HuH-7.5 (cell line): ENCODE data around the gene TLE1.
A peak's percentile ranks its signal among the peaks of the same experiment; 100 is the strongest.
"Not testable (repeated sequence)": the region's sequence is repeated elsewhere in the genome, so short reads cannot be mapped to it uniquely, and the experiment has no call there.

Experiments used
- DNase-seq: peaks from one replicate; pipeline ENCODE4 v3.0.0; 2011; ENCODE audit warnings: low spot score

TLE1 gene

DNA sequence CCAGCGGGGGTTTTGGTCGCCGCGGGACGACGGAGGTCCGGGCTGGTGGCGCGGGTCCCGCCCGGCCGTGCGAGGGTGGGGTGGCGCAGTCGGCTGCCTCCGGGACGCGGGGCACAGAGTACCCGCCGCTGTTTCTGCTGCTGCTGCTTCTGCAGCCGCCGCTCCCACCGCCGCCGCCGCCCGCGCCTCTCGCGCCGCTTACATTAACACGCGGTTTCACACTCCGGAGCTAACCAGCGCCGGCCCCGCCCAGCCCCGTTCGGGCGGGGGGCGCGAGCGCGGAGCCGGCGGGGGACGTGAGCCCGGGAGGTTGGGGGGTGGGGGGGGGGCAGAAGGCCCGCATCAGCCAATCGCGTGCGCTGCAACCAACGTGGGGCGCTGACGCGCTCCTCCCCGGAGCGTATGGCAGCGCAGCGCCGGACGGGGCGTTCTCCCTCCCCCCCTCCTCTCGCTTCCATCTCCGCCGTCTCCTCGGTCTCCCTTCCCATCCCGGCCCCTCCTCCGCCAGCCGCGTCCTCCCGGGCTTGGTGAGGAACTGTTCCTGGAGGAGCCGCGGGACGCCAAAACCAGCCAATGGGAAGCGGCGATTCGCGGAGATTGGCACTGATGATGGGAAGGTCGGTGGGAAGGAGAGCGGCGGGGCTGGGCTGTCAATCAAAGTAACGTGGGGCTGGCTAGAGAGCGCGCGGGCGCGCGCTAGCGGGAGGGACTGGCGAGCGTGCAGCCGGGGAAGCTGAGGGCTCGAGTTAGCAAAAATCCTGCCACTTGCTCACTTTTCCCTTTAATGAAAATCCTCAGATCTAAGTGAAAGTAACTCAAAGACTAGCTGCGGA is at the start of gene TLE1:
TLE1 (minus strand) TSS at position 205 of the 833 bp plus-strand sequence. CDS start 1,307 bp downstream, outside the sequence.
- peak; percentile 98 for DNase-seq

- DNase-seq: no peak
These were observed 48.6 kb upstream of the TLE1 start for GRCh38 chr9:81737871-81738507.

DNA sequence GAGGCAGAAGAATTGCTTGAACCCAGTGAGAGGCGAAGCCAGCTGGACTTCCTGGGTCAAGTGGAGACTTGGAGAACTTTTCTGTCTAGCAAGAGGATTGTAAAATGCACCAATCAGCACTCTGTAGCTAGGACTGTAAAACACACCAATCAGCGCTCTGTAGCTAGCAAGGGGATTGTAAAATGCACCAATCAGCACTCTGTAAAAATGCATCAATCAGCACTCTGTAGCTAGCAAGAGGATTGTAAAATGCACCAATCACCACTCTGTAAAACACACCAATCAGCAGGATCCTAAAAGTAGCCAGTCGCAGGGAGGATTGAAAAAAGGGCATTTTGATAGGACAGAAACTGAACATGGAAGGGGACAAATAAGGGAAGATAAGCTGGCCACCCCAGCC is 41.2 kb upstream of the TLE1 start:
- DNase-seq: not testable (repeated sequence)

GRCh38 chr9:81729135-81729534 is 39.8 kb upstream of the TLE1 start:
- DNase-seq: no peak

DNA sequence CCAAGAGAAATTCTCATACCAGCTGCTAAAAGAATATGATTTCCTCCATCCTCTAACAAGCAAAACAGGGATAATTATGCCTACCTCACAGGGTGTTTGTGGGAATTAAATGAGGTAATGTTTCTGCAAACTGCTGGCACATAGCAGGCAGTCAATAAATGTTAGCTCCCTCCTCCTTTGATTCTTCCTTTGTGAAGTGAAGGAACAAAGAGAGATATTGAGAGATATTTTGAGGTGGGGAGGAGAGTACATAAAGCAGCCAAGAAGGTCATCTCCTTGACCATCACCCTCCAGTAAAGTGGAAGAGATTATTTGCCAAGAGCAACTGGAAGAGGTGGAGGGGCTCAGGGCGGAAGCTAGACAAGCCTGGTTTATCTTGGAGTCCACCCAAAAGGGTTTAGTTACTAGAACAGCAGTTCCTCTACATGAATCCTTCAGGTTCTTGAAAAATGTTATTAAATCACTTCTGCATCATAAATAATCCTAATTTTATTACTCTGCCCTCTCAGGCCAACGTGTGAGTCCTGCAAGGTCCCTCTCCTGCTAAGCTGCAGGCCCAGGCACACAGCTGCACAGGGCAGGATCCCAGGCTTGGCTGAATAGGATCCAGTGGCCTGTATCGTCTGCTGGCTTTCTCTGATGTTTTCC is 35.0 kb upstream of the TLE1 start:
- DNase-seq: no peak

DNA sequence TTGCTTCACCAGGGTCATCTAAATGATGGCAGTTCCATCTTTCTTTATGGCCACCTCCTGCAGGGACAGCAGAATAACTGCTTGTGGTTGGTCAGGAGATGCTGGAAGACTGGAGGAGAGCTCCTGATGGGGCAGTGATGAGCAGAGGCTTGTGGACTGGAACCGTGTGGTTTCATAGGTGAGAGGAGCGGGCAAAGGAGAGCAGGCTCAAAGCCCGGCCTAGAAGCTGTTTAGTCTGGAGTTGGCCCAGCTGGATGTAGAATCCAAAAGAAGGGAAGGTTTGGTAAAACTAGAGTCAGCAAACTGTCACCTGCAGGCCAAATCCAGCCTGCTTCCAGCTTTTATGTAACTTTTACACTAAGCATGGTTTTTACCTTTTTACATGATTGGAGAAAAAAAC is 32.9 kb upstream of the TLE1 start:
- DNase-seq: no peak

GRCh38 chr9:81720450-81721086 is 31.2 kb upstream of the TLE1 start:
- DNase-seq: no peak

DNA sequence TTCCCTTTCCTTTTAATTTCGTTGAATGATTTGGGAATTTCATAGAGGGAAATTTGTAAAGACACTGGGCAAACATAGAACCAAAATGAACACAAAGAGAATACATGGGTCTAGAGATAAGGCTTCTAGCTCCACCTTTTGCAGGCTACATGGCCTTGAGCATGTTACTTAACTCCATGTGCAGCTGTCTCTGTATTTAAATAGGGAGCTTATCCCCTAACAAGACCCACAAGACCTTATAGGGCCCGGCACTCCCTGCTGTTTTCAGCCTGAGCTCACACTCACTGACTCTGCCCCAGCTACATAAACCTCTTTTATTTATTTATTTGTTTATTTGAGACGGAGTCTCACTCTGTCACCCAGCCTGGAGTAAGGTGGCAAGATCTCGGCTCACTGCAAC is 30.6 kb upstream of the TLE1 start:
- no peak for DNase-seq

DNA sequence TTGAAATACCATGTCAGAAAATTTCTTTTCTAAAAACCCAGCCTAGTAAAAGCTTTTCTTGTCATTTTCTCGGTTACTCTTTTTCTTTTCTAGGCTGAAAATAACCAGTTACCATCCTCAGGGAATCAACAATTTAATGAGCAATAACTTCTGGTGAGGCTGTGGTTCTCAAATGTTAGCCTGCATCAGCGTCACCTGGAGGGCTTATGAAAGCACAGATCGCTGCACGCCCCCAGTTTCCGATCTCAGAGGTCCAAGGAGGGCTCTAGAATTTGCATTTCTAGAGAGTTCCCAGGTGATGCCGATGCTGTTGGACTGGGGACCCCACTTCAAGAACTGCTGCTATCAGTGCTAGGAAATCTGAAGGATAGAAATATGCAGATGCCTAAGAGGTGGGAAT is 28.9 kb upstream of the TLE1 start:
- no peak for DNase-seq

DNA sequence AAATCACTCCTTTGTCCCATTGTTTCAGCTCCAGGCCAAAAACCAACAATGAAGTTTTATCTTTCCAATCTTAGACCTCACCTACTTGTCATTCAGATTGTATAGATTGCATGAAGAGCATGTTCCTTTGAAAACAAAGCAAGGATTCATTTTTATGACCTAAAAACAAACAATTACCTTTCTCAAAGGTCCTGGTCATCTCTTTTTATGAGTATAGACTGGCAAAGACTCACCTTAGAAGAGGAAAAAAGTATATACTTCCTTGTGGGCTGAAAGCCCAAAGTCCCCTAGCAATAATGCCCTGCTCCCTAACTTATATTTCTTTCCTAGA is 28.4 kb upstream of the TLE1 start:
- DNase-seq: no peak

- no peak for DNase-seq
These were observed 27.9 kb upstream of the TLE1 start for GRCh38 chr9:81717061-81717746.

DNA sequence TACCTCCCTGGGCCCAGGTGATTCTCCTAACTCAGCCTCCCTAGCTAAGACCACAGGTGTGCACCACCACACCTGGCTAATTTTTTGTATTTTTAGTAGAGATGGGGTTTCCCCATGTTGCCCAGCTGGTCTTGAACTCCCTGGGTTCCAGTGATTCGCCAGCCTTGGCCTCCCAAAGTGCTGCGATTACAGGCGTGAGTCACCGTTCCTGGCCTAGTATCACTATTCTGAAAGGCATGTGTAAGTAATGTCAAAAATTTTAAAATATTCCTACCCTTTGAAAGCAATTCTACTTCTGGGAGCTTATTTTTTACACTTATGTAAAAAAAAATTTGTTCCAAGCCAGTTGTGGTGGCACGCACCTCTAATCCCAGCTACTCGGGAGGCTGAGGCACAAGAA is 27.1 kb upstream of the TLE1 start:
- no peak for DNase-seq

DNA sequence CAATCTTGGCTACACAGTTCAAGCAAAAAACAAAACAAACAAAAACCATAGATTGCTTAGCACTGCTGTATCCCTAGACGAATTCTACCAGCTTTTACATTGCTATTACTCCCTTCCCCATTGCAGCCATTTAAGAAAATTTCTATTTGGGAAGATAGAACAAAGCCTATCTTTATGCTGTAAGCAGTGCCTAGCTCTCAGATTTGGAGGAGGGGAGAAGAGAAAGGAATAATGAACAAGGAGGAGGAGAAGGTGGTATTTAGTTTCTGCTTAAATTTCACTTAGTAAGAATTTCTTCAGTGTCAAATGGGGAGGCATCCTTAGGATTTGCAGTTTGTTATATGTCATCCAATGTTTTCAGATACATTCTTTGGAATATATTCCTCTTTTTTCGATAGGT is 16.2 kb upstream of the TLE1 start:
- no peak for DNase-seq

- no peak for DNase-seq
These were observed 5.2 kb upstream of the TLE1 start for GRCh38 chr9:81694541-81694940.

DNA sequence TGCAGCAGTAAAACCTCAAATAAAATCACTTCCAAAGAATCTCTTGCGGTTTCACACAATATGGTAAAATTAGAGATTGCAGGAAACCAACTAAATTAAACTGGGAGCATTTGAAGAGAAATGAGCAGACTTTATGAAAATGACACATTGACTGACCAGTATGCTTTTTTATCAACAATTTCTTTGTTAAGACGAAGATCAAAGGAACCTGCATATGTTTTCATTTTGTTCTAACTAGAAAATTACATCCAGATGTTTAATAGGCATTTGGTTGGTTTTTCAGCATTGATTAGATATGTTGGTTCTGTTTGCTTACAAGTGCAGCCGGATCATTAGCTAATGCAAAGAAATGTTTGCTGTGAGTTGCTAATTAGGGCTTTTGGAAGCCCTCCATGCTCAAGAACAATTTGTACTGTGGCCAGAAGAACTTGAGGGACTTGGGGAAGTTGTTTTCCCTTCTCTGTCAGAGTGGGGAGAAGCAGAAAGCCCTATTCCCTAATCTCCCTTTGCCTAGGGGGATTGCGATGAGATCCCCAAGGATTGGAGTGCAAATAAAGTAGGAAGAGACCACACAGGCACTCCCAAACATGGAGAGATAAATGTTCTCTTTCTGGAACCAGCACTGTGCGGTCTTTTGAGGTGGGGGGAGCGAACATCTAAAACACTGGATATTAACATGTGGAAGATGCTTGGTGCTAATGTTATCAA is 4.5 kb upstream of the TLE1 start:
- no peak for DNase-seq

- peak; percentile 72 for DNase-seq
These were observed 1.0 kb upstream of the TLE1 start for GRCh38 chr9:81690251-81690851.

- DNase-seq: not testable (repeated sequence)
These were observed 329 bp downstream of the TLE1 start for GRCh38 chr9:81689093-81689342.

GRCh38 chr9:81688262-81689092 is 870 bp downstream of the TLE1 start:
- DNase-seq: not testable (repeated sequence)

- peak; percentile 32 for DNase-seq
These were observed 1.7 kb downstream of the TLE1 start for GRCh38 chr9:81687521-81688261.
